HG03442 (cell line): ENCODE measurements around the gene SPATA2L.

Source experiments
- ATAC-seq: cut with Tn5 transposase; IDR thresholded peaks from one replicate; pipeline ENCODE4 v1.9.1; 2021; ENCODE audit warnings: mild to moderate bottlenecking, moderate library complexity; ENCODE audit not compliant: unreplicated experiment

The SPATA2L gene

GRCh38 chr16:89658221-89658879 lies 43.2 kb downstream of the SPATA2L start:
- no peak for ATAC-seq

GRCh38 chr16:89657442-89658220 lies 43.9 kb downstream of the SPATA2L start, which contains the start of the genes CHMP1A and SPATA33:
TSS of gene CHMP1A (minus strand) at chr16:89657708. CDS start at chr16:89657588, 120 bp downstream.
TSS of gene SPATA33 (plus strand) at chr16:89657836. CDS start at chr16:89657912, 76 bp downstream.
- peak; percentile 84 for ATAC-seq

GRCh38 chr16:89656435-89657121 lies 44.9 kb downstream of the SPATA2L start:
- ATAC-seq: no peak

DNA sequence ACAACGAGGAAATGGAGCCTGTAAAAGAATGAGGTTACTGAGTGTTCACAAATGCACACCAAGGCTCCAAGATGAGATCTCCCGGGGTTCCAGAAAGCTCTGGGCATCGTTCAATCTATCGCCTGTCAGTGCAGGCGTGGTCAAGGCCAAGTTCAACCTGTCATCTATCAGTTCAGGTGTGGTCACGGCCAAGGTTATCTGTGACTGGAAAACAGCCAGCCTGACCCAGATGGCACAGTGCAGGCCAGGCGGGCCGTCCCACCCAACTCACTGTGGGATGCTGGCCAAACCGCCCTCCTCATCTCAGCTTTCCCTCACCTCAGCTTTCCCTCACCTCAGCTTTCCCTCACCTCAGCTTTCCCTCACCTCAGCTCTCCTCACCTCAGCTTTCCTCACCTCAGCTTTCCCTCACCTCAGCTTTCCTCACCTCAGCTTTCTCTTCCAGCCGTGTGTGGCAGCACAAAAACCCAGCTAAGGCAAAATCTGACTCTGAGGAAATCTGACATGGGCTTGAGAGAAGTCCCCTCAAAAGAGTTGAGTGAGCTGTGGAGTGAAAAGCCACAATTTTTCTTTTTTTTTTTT lies 46.4 kb downstream of the SPATA2L start:
- no peak for ATAC-seq

- no peak for ATAC-seq
These were observed 47.7 kb downstream of the SPATA2L start for GRCh38 chr16:89653656-89654295.

GRCh38 chr16:89651584-89651983 lies 49.9 kb downstream of the SPATA2L start:
- no peak for ATAC-seq

DNA sequence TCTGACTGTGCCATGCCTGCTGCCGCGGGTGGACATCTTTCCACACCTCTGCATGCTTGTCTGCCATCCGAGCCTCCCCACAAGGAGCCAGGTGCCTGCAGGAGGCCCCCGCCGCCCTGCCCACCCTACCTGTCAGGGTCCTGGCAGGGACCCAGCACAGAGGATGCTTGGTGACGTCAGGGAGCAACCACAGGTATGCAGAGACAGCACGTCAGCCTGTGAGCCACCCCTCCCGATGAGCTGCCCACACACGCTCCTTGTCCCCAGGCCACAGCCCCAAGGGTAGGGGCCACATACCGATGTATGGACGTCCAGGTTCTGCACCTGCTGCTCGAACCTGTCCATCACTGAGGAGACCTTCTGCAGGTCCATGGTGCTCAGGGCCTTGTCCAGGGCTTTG lies 54.6 kb downstream of the SPATA2L start:
- ATAC-seq: no peak
